ENCODE measurements around the gene UBE2C. TPM values are rescaled to one million over a fixed set of nuclear protein-coding genes. Genes with fewer than 3 reads are reported as not detected.

UBE2C gene
- total RNA-seq, 2 experiments from 2014 or later = 251 to 261 TPM

DNA sequence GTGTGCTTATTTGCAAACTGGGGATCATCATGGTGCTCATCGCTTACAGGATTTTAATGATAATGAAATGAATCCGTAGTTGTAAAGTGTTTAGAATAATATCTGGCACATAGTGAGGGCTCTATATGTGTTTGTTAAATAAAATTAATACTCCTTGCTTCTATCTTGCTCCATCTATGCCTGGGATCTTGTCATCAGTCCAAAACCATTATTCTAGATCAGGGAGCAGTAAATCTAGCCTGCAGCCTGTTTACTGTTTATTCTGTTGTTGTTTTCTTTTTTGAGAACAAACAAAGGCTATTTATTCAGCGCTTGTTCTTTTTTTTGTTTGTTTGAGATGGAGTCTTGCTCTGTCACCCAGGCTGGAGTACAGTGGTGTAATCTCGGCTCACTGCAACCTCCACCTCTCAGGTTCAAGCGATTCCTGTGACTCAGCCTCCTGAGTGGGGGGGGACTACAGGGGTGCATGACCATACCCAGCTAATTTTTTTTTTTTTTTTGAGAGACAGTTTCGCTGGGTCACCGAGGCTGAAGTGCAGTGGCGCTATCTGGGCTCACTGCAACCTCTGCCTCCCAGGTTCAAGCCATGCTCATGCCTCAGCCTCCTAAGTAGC lies 36.6 kb downstream of the UBE2C start:
- no peak for DNase-seq
- ChIA-PET POLR2A (interaction anchor here (0.5 to 1.0 kb wide), 4 partner anchors 8 to 123 kb away, joined by 3 to 4 read pairs (median 3); partner anchors contain the start of genes UBE2C and ZNF335), CTCF (no interaction called here)
- no peaks in the 10 kb centered on the region for H3K9me3 Mint-ChIP-seq (ENCODE audit: insufficient read depth)
- peaks cover 3% of the 10 kb centered on the region for H3K4me1 Mint-ChIP-seq (ENCODE audit: low read depth)
- H3K36me3 Mint-ChIP-seq (ENCODE audit: low read depth) = peaks cover 43% of the 10 kb centered on the region
- no peak for ATAC-seq
- no peaks in the 10 kb centered on the region for H3K27me3 Mint-ChIP-seq (ENCODE audit: low read depth)
- no peak overlapping the region for H3K27ac Mint-ChIP-seq
- H3K4me3 Mint-ChIP-seq = no peak overlapping the region

DNA sequence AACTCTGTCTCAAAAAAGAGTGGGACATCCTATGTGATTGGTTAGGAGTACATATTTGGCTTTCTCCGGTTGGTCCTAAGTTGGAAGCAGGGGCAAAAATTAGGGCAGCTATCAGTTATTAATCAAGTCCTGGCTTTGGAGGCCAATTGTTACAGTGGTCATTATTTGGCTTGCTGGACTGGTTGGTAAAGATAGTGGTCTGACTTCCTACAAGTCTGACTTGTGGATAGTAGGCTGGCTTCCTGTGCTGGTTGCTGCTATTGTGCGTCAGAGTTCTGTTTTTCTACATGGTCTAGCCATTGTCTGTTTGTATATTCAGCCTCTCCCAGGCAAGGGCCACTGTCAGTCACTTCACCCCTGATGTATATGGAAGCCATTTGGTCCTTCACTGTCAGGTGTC lies 37.8 kb downstream of the UBE2C start:
- H3K27me3 Mint-ChIP-seq (ENCODE audit: low read depth) = no peaks in the 10 kb centered on the region
- no peak for ATAC-seq
- ChIA-PET CTCF (no interaction called here), POLR2A (interaction anchor here (1.0 kb wide), 1 partner anchor 37 kb away, joined by 3 read pairs; the partner anchor contains the start of gene UBE2C)
- H3K27ac Mint-ChIP-seq = no peak overlapping the region
- peaks cover 13% of the 10 kb centered on the region for H3K4me1 Mint-ChIP-seq (ENCODE audit: low read depth)
- no peak overlapping the region for H3K4me3 Mint-ChIP-seq
- no peaks in the 10 kb centered on the region for H3K9me3 Mint-ChIP-seq (ENCODE audit: insufficient read depth)
- H3K36me3 Mint-ChIP-seq (ENCODE audit: low read depth) = peaks cover 46% of the 10 kb centered on the region
- DNase-seq = no peak

DNA sequence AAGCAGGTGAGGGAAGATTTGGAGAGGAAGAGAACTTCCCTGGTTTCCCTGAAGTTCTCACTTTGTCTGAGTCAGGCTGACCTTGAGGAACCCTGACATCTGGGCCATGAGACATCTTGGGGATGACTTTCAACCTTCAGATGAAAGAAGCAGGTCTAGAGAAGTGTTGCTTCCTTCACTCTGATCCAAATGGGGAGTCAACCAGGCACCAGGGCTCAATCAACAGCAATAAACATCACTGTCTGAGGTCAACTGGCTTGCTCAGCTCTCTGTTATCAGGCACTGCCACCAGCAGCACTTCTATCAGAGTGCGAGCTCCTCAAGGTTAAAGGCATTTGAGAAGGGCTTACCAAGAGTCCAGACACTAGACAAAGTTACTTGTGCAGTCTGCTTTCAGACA lies 38.5 kb downstream of the UBE2C start:
- no peak overlapping the region for H3K4me3 Mint-ChIP-seq
- H3K9me3 Mint-ChIP-seq (ENCODE audit: insufficient read depth) = no peaks in the 10 kb centered on the region
- DNase-seq (no peak), ATAC-seq (no peak)
- CTCF ChIA-PET = interaction anchor here (1.0 to 1.2 kb wide), 2 partner anchors 27 to 119 kb away, joined by 3 read pairs; no protein-coding TSS in a partner anchor
- POLR2A ChIA-PET = no interaction called here
- H3K27me3 Mint-ChIP-seq (ENCODE audit: low read depth) = no peaks in the 10 kb centered on the region
- H3K27ac Mint-ChIP-seq = no peak overlapping the region
- peaks cover 43% of the 10 kb centered on the region for H3K36me3 Mint-ChIP-seq (ENCODE audit: low read depth)
- H3K4me1 Mint-ChIP-seq (ENCODE audit: low read depth) = peaks cover 18% of the 10 kb centered on the region

DNA sequence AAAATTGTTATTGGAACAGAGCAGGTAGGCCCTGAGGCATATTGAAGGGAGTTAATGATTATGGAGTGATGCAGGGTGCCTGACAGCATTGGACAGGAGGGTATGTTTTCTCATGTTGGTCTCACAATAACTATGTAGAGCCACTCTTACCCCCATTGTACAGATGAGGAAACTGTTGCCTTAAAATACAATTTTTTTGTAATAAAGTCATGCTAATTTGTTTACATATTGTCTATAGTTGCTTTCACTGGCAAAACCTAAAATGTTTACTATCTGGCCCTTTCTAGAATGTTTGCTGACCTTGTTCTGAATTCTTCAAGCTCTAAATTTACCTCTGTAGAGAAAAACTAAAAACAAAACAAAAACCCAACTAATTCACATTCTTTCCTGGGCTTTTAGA lies 39.1 kb downstream of the UBE2C start:
- H3K27me3 Mint-ChIP-seq (ENCODE audit: low read depth) = no peaks in the 10 kb centered on the region
- peaks cover 43% of the 10 kb centered on the region for H3K36me3 Mint-ChIP-seq (ENCODE audit: low read depth)
- no peak for DNase-seq
- no peak overlapping the region for H3K4me3 Mint-ChIP-seq
- CTCF ChIA-PET = interaction anchor here (1.0 to 1.2 kb wide), 2 partner anchors 28 to 118 kb away, joined by 3 read pairs; no protein-coding TSS in a partner anchor
- H3K4me1 Mint-ChIP-seq (ENCODE audit: low read depth) = peaks cover 24% of the 10 kb centered on the region
- ATAC-seq = no peak
- POLR2A ChIA-PET = interaction anchor here (0.6 kb wide), 1 partner anchor 14 kb away, joined by 4 read pairs; no protein-coding TSS in a partner anchor
- H3K27ac Mint-ChIP-seq = no peak overlapping the region
- H3K9me3 Mint-ChIP-seq (ENCODE audit: insufficient read depth) = no peaks in the 10 kb centered on the region

DNA sequence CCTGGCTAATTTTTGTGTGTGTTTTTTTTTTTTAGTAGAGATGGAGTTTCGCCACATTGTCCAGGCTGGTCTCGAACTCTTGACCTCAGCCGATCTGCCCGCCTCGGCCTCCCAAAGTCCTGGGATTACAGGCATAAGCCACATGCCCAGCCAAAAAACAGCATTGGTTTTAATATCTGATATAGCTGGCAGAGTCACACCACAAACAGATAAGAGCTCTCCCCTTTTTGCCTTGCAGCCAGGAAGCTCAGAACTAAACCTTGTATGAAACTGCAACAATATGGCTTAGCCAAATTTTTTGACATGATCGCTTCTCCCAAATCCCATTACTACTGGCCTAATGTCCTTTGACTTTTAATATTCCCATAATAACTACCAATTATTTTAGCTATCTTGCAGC lies 39.9 kb downstream of the UBE2C start:
- H3K36me3 Mint-ChIP-seq (ENCODE audit: low read depth) = peaks cover 47% of the 10 kb centered on the region
- no peak overlapping the region for H3K4me3 Mint-ChIP-seq
- H3K4me1 Mint-ChIP-seq (ENCODE audit: low read depth) = peaks cover 27% of the 10 kb centered on the region
- ATAC-seq (no peak), DNase-seq (no peak)
- ChIA-PET CTCF (interaction anchor here (1.3 to 1.4 kb wide), 2 partner anchors 12 to 53 kb away, joined by 3 to 6 read pairs; no protein-coding TSS in a partner anchor), POLR2A (interaction anchor here (1.2 kb wide), 1 partner anchor 82 kb away, joined by 3 read pairs; no protein-coding TSS in a partner anchor)
- H3K9me3 Mint-ChIP-seq (ENCODE audit: insufficient read depth) = no peaks in the 10 kb centered on the region
- no peak overlapping the region for H3K27ac Mint-ChIP-seq
- no peaks in the 10 kb centered on the region for H3K27me3 Mint-ChIP-seq (ENCODE audit: low read depth)

DNA sequence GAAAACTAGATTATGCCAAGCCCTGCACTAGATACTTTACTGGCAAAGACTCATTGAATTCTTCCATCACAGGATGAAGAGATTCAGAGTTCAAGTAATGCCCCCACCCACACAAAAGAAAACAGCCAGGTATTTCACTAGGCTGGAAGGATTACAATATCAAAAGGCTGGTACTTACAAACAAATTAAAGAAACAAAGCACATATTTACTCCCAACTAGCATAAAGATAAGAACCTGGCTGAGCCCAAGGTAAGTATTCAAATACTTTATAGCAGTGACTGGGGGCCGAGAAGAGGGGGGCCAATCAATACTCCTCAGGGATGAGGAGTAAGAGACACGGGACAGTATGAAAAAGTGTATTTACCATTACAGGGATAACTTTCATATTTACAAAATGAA lies 41.0 kb downstream of the UBE2C start:
- ATAC-seq = no peak
- H3K27ac Mint-ChIP-seq = no peak overlapping the region
- no peaks in the 10 kb centered on the region for H3K9me3 Mint-ChIP-seq (ENCODE audit: insufficient read depth)
- DNase-seq = no peak
- H3K4me3 Mint-ChIP-seq = no peak overlapping the region
- H3K4me1 Mint-ChIP-seq (ENCODE audit: low read depth) = peaks cover 38% of the 10 kb centered on the region
- ChIA-PET POLR2A (no interaction called here), CTCF (interaction anchor here (1.3 kb wide), 1 partner anchor 20 kb away, joined by 4 read pairs; the partner anchor contains the start of gene SNX21)
- H3K36me3 Mint-ChIP-seq (ENCODE audit: low read depth) = peaks cover 47% of the 10 kb centered on the region
- no peaks in the 10 kb centered on the region for H3K27me3 Mint-ChIP-seq (ENCODE audit: low read depth)

DNA sequence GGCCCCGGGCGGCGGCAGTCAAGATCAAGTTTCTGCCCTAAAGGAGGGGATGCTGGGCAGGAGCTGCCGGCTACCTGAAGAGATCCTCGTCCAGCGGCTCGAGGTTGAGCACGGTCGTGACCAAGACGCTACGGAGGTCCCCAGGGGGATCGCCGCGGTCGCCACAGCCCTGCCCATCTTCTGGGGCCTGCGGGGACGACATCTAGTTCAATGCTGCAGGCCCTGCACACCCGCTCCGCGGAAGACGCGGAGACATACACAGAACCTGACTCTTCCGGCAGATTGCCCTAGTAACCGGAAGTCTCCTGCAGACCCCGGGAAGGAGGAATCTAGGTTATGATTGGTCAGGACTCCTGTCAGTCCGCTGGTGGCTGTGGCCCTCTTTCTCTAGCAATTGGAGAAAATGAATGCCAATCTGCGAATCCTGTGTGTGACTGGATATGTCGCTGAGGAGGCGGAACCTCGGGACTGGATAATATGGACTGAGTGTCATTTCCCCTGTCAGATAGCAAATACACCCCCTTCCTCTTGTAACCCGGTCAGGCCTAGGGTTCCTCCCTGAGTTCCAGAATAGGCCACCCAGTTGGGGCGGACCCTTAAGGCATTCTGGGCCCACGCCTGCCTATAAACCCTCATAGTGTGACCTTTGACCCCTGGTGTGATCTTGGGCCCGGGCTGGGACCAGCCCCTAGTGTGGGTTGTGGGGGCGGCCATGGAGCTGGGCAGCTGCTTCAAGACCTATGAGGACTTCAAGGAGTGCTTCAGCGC lies 44.9 kb downstream of the UBE2C start, which contains the start of the genes ACOT8 and ZSWIM3:
Gene ACOT8 (minus strand): TSS at position 279 of the 768 bp plus-strand sequence. CDS start 77 bp downstream, at position 202.
Gene ZSWIM3 (plus strand): TSS at position 501 of the 768 bp plus-strand sequence. CDS start 212 bp downstream, at position 713.
- DNase-seq = peak; percentile 99
- ChIA-PET CTCF (interaction anchor here (0.9 to 1.9 kb wide), 5 partner anchors 32 to 130 kb away, joined by 3 to 4 read pairs (median 4); no protein-coding TSS in a partner anchor), POLR2A (interaction anchor here (0.7 to 3.2 kb wide), 15 partner anchors 9 to 231 kb away, joined by 3 to 19 read pairs (median 4); partner anchors contain the start of genes CTSA, NEURL2, PCIF1 and SNX21)
- Mint-ChIP-seq H3K36me3 (ENCODE audit: low read depth) (peaks cover 26% of the 10 kb centered on the region), H3K4me3 (peak within 1 kb of the TSS; percentile 98), H3K4me1 (ENCODE audit: low read depth) (peaks cover 55% of the 10 kb centered on the region), H3K27me3 (ENCODE audit: low read depth) (no peaks in the 10 kb centered on the region), H3K27ac (peak within 1 kb of the TSS; percentile 100), H3K9me3 (ENCODE audit: insufficient read depth) (no peaks in the 10 kb centered on the region)
- ATAC-seq = peak; percentile 98

- ChIA-PET POLR2A (interaction anchor here (0.7 to 3.2 kb wide), 9 partner anchors 13 to 76 kb away, joined by 3 to 19 read pairs (median 5); partner anchors contain the start of genes CTSA, NEURL2, PCIF1 and SNX21), CTCF (interaction anchor here (0.7 to 1.9 kb wide), 4 partner anchors 9 to 112 kb away, joined by 3 to 6 read pairs (median 4); no protein-coding TSS in a partner anchor)
- Mint-ChIP-seq H3K27me3 (ENCODE audit: low read depth) (no peaks in the 10 kb centered on the region), H3K4me3 (peak overlapping the region; percentile 98), H3K9me3 (ENCODE audit: insufficient read depth) (no peaks in the 10 kb centered on the region), H3K36me3 (ENCODE audit: low read depth) (peaks cover 24% of the 10 kb centered on the region), H3K4me1 (ENCODE audit: low read depth) (peaks cover 55% of the 10 kb centered on the region), H3K27ac (peak overlapping the region; percentile 100)
- DNase-seq (peak; percentile 69), ATAC-seq (peak; percentile 39)
Measured at GRCh38 chr20:45857882-45858216, 45.4 kb downstream of the UBE2C start.

DNA sequence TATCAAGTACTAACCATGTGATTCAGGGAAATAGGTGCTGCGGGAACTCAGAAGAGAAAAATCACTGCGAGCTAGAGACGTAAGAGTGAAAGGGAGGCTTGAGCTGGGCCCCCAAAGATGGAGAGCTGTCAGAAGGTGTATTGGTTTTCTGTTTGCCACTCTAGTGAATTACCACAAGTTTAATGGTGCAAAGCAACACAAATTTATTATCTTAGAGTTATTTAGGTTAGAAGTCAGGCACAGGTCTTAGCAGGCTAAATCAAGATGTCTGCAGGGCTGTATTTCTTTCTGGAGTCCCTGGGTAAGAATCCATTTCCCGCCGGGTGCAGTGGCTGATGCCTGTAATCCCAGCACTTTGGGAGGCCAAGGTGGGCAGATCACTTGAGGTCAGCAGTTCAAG lies 47.5 kb downstream of the UBE2C start:
- POLR2A ChIA-PET = no interaction called here
- Mint-ChIP-seq H3K27ac (no peak overlapping the region), H3K27me3 (ENCODE audit: low read depth) (no peaks in the 10 kb centered on the region), H3K4me3 (no peak overlapping the region), H3K9me3 (ENCODE audit: insufficient read depth) (no peaks in the 10 kb centered on the region), H3K4me1 (ENCODE audit: low read depth) (peaks cover 45% of the 10 kb centered on the region), H3K36me3 (ENCODE audit: low read depth) (peaks cover 7% of the 10 kb centered on the region)
- ATAC-seq (no peak), DNase-seq (no peak)
- CTCF ChIA-PET = no interaction called here

DNA sequence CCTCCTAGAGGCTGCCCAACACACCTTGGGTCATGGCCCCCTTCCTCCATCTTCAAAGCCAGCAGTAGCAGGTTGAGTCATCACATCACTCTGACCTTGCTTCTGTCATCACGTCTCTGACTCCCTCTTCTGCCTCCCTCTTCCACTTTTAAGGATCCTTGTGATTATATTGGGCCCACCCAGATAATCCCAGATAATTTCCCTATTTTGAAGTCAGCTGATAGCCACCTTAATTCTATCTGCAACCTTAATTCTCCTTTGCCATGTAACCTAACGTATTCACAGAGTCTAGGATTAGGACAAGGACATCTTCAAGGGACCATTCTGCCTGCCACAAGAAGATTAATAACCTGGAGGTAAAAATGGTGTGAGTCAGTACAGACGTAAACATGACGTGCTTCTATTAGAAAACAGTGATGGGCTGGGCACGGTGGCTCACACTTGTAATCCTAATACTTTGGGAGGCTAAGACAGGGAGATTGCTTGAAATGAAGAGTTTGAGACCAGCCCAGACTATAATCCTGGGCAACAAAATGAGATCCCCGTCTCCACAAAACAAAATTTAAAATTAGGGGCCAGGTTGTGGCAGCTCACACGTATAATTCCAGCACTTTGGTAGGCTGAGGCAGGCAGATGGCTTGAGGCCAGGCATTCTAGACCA lies 48.2 kb downstream of the UBE2C start:
- peaks cover 39% of the 10 kb centered on the region for H3K4me1 Mint-ChIP-seq (ENCODE audit: low read depth)
- CTCF ChIA-PET = interaction anchor here (1.6 kb wide), 1 partner anchor 62 kb away, joined by 4 read pairs; no protein-coding TSS in a partner anchor
- ATAC-seq = no peak

More for the DNA sequence above, 48.2 kb downstream of the UBE2C start:
- POLR2A ChIA-PET = no interaction called here
- DNase-seq = no peak
- Mint-ChIP-seq H3K4me3 (no peak overlapping the region), H3K27me3 (ENCODE audit: low read depth) (no peaks in the 10 kb centered on the region), H3K27ac (no peak overlapping the region), H3K9me3 (ENCODE audit: insufficient read depth) (no peaks in the 10 kb centered on the region), H3K36me3 (ENCODE audit: low read depth) (peaks cover 4% of the 10 kb centered on the region)

Data from activated CD8-positive, alpha-beta T cell treated with anti-CD3 and anti-CD28 coated beads, Interleukin-2, amount 10 ng/mL, durations not matched to agents 7 days and 5 days (primary cell).